ENCODE measurements around the gene TUBB4A.

DNA sequence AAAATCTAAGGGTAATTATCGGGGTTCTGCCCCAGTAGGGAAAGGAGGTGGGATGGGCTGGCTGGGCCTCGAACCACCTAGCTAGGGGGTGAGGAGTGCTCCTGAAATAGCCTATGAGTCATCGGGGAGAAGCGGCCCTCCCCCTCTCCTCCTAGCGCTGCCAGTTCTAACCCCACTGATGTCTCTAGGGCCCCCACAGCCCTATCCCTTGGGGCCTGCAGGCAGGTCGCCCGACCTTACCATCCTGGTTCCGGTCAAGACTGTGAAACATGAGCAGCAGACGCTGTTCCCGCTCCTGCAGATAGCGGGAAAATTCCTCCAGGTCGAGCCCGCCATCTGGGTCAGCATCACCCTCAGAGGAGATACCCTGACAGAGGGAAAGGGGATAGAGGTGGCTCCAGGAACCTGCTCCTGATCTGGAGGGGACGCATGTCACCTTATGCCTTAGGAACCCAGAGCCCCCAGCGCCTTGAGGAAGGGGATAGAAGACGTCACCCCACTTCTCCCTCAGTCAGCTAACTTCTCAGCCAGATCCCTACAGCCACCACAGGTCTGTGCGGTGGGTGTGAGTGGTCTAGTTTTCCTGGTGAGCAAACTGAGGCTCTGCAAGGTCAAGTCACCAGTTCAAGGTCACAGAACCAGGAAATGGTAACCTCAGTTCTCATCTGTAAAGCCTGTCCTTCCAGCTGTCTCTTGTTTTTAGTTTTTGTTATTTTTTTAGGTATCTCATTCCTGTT, 44.0 kb downstream of the TUBB4A start:
- TF ChIP-seq KDM1A (IDR thresholded peaks at IDR 0.05; ENCODE audit: low read depth) (no peak), GATA3 (IDR thresholded peaks at IDR 0.05; ENCODE audit: borderline replicate concordance) (no peak), SMC3 (IDR thresholded peaks at IDR 0.05) (no peak), BHLHE40 (IDR thresholded peaks at IDR 0.05; ENCODE audit: low read depth, low read length) (no peak), RAD21 (conservative IDR thresholded peaks at IDR 0.05 in 1 of 2, IDR thresholded peaks at IDR 0.05 in 1 of 2) (no peak), CHD2 (IDR thresholded peaks at IDR 0.05; ENCODE audit: low read length, partially characterized antibody) (no peak), CEBPB (IDR thresholded peaks at IDR 0.05) (no peak)
- TF ChIP-seq, protein P1, sequence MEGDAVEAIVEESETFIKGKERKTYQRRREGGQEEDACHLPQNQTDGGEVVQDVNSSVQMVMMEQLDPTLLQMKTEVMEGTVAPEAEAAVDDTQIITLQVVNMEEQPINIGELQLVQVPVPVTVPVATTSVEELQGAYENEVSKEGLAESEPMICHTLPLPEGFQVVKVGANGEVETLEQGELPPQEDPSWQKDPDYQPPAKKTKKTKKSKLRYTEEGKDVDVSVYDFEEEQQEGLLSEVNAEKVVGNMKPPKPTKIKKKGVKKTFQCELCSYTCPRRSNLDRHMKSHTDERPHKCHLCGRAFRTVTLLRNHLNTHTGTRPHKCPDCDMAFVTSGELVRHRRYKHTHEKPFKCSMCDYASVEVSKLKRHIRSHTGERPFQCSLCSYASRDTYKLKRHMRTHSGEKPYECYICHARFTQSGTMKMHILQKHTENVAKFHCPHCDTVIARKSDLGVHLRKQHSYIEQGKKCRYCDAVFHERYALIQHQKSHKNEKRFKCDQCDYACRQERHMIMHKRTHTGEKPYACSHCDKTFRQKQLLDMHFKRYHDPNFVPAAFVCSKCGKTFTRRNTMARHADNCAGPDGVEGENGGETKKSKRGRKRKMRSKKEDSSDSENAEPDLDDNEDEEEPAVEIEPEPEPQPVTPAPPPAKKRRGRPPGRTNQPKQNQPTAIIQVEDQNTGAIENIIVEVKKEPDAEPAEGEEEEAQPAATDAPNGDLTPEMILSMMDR (IDR thresholded peaks at IDR 0.05) = no peak

Measured in A549 (cell line).